ENCODE measurements around the gene IGSF23. TPM values are rescaled to one million over a fixed set of nuclear protein-coding genes. Genes with fewer than 3 reads are reported as not detected.
A peak's percentile ranks its signal among the peaks of the same experiment; 100 is the strongest.
"Not testable (repeated sequence)": the region's sequence is repeated elsewhere in the genome, so short reads cannot be mapped to it uniquely, and the experiment has no call there.

The IGSF23 gene
- total RNA-seq, 1 donor from 2014 or later = not detected

DNA sequence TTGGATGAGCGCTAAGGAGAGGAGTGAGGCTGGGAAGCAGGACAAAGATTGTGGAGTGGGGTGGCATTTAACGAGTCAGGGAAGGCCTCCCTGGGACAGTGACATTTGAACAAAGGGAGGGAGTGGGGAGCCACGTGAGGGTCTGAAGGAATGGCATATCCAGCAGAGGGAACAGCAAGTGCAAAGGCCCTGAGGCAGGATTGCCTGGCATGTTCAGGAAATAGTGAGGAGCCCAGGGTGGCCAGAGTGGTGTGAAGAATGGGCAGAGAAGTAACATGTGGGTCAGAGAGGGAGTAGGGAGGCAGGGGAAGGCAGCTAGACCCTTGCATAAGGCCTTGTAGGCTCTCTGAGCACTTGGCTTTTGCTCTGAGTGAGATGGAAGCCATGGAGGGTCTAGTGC is 15.4 kb downstream of the IGSF23 start:
- DNase-seq (ENCODE audit: missing footprints) (no peak), ATAC-seq (no peak)
- intact Hi-C loops (cut with DNase I) = no loop called here

DNA sequence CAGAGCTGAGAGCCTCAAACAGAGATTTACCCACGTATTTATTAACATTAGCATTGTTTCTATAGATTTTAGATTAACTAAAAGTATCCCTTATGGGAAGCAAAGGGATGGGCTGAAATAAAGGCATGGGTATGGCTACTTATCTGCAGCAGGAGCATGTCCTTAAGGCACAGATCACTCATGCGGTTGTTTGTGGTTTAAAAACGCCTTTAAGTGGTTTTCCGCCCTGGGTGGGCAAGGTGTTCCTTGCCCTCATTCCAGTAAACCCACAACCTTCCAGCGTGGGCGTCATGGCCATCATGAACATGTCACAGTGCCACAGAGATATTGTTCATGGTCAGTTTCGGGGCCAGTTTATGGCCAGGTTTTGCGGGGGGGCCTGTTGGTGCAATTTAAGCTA is 18.2 kb downstream of the IGSF23 start:
- intact Hi-C loops (cut with DNase I) = not testable (repeated sequence)

DNA sequence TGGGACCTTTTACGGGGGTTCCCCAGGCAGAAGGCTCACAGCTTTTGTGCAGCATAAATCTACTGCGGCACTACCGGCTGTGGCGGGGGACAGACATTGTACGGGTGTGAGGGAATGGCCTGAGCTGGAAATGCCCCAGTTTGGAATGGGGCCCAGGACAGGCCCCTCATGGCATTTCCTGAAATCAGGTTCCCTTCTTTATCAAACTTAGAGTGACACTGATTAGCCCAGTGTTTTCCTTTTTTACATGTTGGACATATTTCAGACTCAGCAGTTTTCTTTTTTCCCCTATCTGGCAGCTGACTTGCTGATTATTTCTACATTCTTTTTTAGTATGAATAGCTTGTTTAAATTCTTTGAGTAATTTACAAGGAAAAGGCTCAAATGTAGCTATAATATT is 20.7 kb downstream of the IGSF23 start:
- DNase-seq (ENCODE audit: missing footprints) = not testable (repeated sequence)

More for the DNA sequence above, 18.2 kb downstream of the IGSF23 start:
- not testable (repeated sequence) for ATAC-seq; DNase-seq (ENCODE audit: missing footprints)

DNA sequence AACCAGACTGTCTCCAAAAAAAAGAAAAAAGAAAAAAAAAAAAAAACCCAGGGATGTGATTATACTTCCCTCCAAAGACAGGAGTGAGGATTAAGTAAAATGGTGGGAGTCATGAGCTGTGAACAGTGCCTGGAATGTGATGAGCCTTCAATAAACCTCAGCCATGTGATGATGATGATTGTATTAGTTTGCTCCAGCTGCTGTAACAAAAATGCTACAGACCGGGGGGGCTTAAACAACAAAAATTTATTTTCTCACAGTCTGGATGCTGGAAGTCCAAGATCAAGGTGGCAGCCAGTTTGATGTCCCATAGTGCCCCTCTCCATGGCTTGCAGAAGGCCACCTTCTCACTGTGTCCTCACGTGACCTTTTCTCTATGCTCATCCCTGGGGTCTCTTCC is 21.4 kb downstream of the IGSF23 start:
- ATAC-seq (no peak), DNase-seq (ENCODE audit: missing footprints) (no peak)
- intact Hi-C loops (cut with DNase I) = no loop called here

More for the DNA sequence above, 20.7 kb downstream of the IGSF23 start:
- ATAC-seq; intact Hi-C loops (cut with DNase I): not testable (repeated sequence)

DNA sequence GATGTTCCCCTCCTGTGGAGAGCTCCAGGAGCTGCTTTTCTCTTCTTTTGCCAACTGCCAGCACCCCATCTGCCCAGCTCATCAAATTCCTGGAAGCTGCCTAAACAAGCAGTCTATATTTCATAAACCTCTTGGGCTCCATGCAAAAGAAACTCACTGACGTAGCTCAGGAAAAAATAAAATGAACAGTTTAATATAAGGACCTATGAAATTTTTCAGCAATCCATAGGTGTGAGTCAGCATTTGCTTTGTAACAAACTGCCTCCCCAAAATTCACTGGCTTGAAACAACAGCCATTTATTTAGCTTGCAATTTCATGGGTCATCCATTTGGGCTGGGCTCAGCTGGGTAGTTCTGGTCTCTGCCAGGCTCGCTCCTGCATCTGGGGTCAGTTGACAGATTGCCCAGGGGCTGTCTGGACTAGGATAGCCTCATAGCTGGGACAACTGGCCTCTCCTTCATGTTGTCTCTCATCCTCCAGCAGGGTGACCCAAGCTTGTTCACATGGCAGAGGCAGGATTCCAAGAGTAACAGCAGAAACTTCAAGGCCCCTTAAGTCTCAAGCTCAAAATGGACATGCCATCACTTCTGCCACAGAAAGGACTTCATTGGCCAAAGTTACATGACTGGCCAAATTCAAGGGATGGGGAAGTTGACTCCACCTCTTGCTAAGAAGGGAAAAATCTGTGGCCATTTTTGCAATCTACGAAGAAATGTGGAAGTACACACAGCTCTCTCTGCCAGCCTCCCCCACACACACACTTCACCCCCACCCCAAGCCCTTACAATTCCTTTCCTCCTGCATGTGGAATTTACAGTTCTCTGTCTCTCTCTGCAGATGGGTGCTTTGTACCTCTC is 22.4 kb downstream of the IGSF23 start:
- intact Hi-C loops (cut with DNase I) = no loop called here
- ATAC-seq (peak; percentile 37), DNase-seq (ENCODE audit: missing footprints) (no peak)

DNA sequence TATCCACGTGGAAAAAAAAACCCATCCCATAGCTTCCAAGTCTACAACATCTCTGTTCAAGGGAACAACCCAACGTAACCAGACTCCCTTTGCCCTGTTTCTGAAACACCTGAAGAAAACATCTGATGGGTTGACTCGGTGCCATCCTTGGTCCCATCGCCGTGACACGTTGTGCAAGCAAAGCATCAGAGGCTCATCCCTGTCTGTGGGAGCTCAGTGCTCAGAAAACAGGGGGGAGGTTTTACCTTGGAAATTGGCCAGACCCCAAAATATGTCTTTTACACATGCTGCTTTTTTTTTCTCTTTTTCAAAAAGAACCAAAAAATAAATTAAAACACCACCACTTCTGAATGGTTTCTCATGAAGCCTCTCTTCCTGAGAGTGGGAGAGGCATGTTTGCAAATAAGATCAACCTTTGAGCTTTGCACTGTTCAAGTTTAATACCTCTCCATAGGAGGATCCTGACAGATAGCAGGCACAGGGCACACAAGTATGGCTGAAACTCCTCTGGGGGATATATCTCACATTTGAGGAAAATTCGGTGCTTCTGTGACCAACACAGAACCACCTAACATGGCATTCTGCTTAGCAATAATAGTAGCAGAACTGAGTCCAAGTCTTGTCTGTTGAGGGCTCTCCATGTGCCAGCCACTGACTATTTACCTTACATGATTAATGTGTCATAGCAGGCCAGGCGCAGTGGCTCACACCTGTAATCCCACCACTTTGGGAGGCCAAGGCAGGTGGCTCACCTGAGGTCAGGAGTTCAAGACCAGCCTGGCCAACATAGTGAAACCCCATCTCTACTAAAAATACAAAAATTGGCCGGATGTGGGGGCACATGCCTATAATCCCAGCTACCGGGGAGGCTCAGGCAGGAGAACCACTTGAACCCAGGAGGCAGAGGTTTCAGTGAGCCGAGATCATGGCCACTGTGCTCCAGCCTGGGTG is 23.4 kb downstream of the IGSF23 start:
- DNase-seq (ENCODE audit: missing footprints) = no peak
- intact Hi-C loops (cut with DNase I) = no loop called here
- no peak for ATAC-seq

DNA sequence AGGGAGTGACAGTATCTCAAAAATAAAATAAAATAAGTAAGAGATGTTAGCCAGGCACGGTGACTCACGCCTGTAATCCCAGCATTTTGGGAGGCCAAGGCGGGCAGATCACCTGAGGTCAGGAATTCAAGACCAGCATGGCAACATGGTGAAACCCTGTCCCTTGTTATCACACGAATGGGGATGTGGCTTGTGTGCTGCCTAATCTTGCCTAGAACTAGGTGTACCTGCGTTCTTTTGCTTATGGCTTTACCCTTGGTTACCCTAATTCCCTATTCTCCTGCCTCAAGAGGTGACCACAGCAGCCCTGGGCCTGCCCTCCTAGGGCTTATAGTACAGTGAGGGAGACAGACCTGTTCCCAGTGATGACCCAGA is 24.0 kb downstream of the IGSF23 start:
- DNase-seq (ENCODE audit: missing footprints) (no peak), ATAC-seq (no peak)
- intact Hi-C loops (cut with DNase I) = no loop called here

DNA sequence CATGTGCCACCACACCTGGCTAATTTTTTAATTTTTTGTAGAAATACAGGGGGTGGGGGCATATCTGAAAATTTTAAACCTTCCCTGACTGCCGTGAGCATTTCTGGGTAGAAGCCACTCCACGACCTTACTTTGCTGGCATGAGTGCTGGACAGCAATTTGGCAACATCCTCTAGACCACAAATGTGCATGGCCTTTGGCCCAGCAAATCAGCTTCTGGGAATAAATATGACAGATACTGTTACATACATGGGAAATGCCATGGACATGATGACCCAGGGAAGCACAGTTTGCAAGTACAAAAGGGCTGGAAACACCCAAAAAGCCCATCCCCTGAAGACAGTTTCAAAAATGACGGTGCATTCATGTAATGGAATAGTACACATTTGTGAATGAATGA is 27.2 kb downstream of the IGSF23 start:
- DNase-seq (ENCODE audit: missing footprints) (no peak), ATAC-seq (no peak)
- intact Hi-C loops (cut with DNase I) = no loop called here

DNA sequence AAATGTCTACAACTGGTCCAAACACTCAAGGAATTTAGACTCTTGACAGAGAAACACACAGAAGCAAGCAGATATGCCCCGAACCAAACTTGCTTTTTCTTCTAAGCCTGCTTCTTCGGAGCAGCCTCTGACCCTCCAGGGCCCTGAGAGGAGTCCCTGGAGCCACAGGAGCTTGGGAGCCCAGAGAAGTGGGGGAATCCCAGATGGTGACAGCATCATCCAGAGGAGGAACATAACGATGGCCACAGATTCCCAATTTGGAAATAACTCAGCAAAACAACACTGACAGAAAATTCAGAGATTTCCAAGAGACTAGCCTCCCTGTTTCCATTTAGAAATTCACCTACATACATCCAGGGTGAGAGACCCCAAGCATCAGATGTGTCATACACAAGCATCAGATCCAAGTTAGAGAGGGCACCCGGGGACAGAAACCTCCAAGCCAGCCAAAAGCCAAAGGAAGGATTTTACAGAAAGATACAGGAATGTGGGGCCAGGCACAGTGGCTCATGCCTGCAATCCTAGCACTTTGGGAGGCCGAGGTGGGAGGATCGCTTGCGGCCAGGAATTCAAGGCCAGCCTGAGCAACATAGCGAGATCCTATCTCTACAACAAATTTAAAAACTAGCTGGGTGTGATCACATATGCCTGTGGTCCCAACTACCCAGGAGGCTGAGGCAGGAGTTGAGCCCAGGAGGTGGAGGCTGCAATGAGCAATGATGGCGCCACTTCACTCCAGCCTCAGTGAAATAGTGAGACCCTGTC is 28.3 kb downstream of the IGSF23 start:
- no peak for ATAC-seq

DNA sequence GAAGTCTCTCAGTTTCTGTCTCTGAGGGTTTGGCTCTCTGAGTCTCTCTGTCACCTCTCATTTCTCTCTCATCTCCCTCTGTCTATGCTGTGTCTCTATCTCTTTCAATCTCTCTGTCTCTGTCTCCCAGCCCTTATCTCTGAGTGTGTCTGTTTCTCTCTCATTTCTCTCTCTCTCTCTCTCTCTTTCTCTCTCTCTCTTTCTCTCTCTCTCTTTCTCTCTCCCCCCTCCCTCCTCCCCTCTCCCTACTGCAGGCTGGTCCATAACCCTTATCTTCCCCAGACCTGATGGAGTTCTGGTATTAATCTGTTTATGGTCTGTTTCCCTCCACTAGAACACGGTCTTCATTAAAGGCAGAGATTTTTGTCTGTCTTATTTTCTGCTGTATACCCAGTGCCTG is 29.0 kb downstream of the IGSF23 start:
- ATAC-seq (no peak), DNase-seq (ENCODE audit: missing footprints) (no peak)
- intact Hi-C loops (cut with DNase I) = no loop called here

More for the DNA sequence above, 28.3 kb downstream of the IGSF23 start:
- no peak for DNase-seq (ENCODE audit: missing footprints)
- intact Hi-C loops (cut with DNase I) = no loop called here

DNA sequence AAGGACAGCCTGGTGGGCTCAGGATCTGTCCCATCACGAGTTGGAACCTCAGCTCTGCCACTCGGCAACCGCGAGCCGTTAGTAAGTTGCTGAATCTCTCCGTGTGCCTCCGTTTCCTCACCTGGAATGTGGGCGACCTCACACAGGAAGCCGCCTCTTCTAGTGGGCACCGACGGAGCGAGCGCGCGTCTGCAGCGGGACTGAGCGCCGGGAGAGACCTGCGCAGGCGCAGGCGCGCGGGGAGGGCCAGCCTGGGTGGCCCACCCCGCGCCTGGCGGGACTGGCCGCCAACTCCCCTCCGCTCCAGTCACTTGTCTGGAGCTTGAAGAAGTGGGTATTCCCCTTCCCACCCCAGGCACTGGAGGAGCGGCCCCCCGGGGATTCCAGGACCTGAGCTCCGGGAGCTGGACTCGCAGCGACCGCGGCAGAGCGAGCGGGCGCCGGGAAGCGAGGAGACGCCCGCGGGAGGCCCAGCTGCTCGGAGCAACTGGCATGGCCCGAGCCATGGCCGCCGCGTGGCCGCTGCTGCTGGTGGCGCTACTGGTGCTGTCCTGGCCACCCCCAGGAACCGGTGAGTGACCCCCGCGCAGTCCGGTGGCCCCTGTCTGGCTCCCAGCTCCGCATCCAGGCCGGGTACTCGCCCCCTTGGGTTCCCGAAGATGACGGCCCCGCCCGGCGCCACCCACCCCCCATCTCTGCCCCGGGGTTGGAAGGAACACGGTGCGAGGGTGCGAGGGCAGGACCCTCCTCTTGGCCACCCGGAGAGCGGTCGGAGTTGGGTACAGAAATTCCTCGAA is 30.4 kb downstream of the IGSF23 start, which contains the start of gene PVR:
TSS of gene PVR (plus strand) at position 306 of the 797 bp plus-strand sequence. CDS start at position 493, 187 bp downstream.
- ATAC-seq = peak; percentile 93
- intact Hi-C loops (cut with DNase I) = no loop called here
- peak; percentile 91 for DNase-seq (ENCODE audit: missing footprints)

DNA sequence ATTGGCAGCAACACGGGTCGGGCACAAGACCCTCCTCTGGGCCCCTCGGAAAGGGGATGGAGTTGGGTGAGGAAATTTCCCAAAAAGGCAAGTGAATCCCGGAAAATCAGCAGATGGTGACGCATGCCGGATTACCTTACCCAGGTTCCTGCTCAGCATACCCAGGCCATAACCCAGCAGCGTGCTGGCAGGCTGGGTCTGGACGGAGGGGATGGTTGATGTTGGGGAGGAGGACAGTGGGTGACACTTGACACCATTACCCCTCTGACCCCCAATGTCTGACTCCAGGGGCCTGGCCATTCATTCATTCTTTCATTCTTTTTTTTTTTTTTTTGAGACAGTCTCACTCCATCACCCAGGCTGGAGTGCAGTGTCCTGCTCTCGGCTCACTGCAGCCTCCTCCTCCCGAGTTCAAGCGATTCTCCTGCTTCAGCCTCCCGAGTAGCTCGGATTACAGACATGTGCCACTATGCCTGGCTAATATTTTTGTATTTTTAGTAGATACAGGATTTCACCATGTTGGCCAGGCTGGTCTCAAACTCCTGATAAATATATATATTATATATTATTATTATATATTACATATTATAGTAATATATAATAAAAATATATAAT is 31.1 kb downstream of the IGSF23 start:
- no peak for DNase-seq (ENCODE audit: missing footprints)
- intact Hi-C loops (cut with DNase I) = loop anchor here (5.0 kb wide), 1 partner anchor 32 kb away; the partner anchor contains the start of gene IGSF23
- ATAC-seq = no peak

DNA sequence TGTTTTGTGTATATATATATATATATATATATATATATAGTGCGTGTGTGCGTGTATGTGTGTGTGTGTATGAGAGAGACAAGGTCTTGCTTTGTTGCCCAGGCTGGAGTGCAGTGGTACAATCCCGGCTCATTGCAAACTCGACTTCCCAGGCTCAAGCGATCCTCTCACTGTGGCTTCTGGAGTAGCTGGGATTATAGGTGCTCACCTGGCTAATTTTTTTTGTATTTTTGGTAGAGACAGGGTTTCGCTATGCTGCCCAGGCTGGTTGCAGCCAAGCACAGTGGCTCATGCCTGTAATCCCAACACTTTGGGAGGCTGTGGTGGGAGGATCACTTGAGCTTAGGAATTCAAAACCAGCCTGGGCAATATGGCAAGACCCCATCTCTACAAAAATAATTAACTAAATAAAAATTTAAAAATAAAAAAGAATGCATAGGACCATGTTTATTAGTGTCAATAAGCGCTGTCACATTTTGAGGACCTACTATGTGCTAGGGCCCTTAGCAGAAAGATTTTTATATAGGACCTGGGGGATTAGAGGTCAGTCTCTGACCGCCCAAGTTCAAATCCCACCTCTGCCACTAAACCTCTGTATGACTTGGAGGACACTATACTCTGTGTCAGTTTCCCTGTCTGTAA is 32.2 kb downstream of the IGSF23 start:
- intact Hi-C loops (cut with DNase I) = loop anchor here (5.0 kb wide), 1 partner anchor 33 kb away; the partner anchor contains the start of gene IGSF23
- no peak for ATAC-seq

DNA sequence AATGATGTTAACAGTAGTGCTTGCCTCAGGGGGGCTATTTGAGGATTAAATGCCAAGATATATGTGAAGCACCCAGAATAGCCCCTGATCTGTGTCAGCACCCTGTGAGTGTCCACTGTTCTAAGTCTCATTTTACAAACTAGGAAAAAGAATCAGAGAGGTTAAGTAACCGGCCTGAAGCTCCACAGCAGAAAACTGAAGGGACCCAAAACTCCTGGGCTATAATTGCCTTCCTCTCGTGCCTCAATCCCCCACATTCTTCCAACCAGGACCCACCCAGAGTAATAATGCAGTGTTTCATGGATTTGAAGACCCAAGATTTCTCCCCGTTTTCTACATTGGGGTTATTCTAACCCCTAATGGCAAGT is 32.7 kb downstream of the IGSF23 start:
- intact Hi-C loops (cut with DNase I) = loop anchor here (5.0 kb wide), 1 partner anchor 34 kb away; the partner anchor contains the start of gene IGSF23
- ATAC-seq = no peak
- DNase-seq (ENCODE audit: missing footprints) = no peak

More for the DNA sequence above, 32.2 kb downstream of the IGSF23 start:
- no peak for DNase-seq (ENCODE audit: missing footprints)

DNA sequence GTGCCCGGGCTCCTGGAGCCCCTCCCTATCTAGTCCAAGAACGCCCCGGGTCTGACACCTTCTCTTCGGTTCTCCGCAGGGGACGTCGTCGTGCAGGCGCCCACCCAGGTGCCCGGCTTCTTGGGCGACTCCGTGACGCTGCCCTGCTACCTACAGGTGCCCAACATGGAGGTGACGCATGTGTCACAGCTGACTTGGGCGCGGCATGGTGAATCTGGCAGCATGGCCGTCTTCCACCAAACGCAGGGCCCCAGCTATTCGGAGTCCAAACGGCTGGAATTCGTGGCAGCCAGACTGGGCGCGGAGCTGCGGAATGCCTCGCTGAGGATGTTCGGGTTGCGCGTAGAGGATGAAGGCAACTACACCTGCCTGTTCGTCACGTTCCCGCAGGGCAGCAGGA is 33.8 kb downstream of the IGSF23 start:
- ATAC-seq (no peak), DNase-seq (ENCODE audit: missing footprints) (no peak)
- intact Hi-C loops (cut with DNase I) = loop anchor here (5.0 kb wide), 1 partner anchor 35 kb away; the partner anchor contains the start of gene IGSF23

DNA sequence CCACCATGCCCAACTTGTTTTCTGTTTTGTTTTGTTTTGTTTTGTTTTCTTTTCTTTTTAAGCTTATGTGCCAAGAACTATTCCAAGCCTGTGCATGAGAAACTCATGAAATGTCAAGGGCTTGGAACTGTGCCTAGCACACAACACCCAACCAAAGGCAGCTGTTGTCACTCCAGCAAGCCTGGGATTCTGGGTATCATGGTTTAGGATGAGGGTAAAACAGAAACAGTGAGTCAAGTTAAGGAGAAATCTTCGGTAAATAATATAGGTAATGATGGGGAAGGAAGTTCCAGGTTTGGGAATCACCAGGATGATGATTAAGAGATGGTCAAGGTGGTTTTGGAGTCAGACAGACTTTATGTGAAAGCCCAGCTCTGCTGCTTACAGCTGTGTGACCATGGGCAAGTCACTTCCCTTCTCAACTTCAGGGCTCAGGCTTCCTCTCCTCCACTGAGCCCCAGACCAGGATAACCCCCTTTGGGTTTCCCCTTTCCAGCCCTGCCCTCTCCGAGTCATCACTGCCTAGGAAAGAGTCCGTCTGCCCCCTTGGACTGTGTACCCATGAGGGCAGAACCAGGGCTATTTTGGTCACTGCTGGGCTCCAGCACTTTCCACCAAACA is 35.4 kb downstream of the IGSF23 start:
- ATAC-seq = peak; percentile 67
- intact Hi-C loops (cut with DNase I) = loop anchor here (1.0 to 5.0 kb wide), 2 partner anchors 19 to 36 kb away; partner anchors contain the start of gene IGSF23
- no peak for DNase-seq (ENCODE audit: missing footprints)

Measured in Right ventricle myocardium inferior (tissue), 1 donor.